C4-2B (cell line): ENCODE results near the gene PLEKHA8.

ENCODE experiments used
- ZFX ChIP-seq: fragments of 450-650 bp; IDR thresholded peaks from 2 replicates; pipeline ENCODE4 v1.6.1; 2017
- TF ChIP-seq, protein P1 (sequence below): fragments of 450-650 bp; conservative IDR thresholded peaks from 2 replicates; pipeline ENCODE4 v1.5.1; 2017; ENCODE audit warnings: mild to moderate bottlenecking

- TF ChIP-seq, protein P1, sequence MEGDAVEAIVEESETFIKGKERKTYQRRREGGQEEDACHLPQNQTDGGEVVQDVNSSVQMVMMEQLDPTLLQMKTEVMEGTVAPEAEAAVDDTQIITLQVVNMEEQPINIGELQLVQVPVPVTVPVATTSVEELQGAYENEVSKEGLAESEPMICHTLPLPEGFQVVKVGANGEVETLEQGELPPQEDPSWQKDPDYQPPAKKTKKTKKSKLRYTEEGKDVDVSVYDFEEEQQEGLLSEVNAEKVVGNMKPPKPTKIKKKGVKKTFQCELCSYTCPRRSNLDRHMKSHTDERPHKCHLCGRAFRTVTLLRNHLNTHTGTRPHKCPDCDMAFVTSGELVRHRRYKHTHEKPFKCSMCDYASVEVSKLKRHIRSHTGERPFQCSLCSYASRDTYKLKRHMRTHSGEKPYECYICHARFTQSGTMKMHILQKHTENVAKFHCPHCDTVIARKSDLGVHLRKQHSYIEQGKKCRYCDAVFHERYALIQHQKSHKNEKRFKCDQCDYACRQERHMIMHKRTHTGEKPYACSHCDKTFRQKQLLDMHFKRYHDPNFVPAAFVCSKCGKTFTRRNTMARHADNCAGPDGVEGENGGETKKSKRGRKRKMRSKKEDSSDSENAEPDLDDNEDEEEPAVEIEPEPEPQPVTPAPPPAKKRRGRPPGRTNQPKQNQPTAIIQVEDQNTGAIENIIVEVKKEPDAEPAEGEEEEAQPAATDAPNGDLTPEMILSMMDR = no peak
- TF ChIP-seq ZFX = no peak
Measured at GRCh38 chr7:30135301-30136116, 107.3 kb downstream of the PLEKHA8 start.
